ENCODE measurements around the gene FAM43A. TPM values are rescaled to one million over a fixed set of nuclear protein-coding genes. Genes with fewer than 3 reads are reported as not detected.

FAM43A gene
- total RNA-seq: 1.8 and 2.4 TPM in 2 replicates

GRCh38 chr3:194685718-194686413 lies at the start of gene FAM43A:
Gene FAM43A, plus strand, starts transcription at chr3:194685883. Its CDS starts 944 bp downstream, at chr3:194686827.

GRCh38 chr3:194671900-194672808 lies 13.5 kb upstream of the FAM43A start, which contains the start of gene LSG1:
Gene LSG1, minus strand, starts transcription at chr3:194672191. Its CDS starts 29 bp downstream, at chr3:194672162.

Other genes with a start within 250 kb of the FAM43A start
- 51.6 and 56.8 TPM in 2 replicates for gene ATP13A3, start 198.9 kb upstream of the FAM43A start, total RNA-seq
- 11.1 and 11.9 TPM in 2 replicates for gene TMEM44, start 52.5 kb upstream of the FAM43A start, total RNA-seq
- 17.7 and 19.3 TPM in 2 replicates for gene LSG1, start 13.7 kb upstream of the FAM43A start, total RNA-seq

Data from bronchus fibroblast of lung (primary cell).